ENCODE data around the gene PLD4.
"Not testable (repeated sequence)": the region's sequence is repeated elsewhere in the genome, so short reads cannot be mapped to it uniquely, and the experiment has no call there.

Gene PLD4

DNA sequence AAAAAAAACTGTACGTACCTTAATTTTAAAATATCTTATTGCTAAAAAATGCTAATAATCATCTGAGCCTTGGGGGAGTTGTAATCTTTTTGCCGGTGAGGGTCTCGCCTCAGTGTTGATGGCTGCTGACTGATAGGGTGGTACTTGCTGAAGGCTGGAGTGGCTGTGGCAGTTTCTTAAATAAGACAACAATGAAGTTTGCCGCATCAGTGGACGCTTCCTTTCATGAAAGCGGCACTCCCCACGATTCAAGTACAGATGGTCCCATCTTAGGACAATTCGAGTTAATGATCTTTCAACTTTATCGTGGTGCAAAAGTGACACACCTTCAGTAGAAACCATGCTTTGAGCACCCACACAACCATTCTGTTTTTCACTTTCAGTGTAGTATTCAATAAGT, 7.6 kb upstream of the PLD4 start:
- no peak for ATAC-seq
- TF ChIP-seq OSR1 (CRISPR knock-in tag; IDR thresholded peaks at IDR 0.05) (no peak), TOX (CRISPR knock-in tag; IDR thresholded peaks at IDR 0.05; ENCODE audit: borderline replicate concordance) (no peak), GLIS3 (CRISPR knock-in tag; IDR thresholded peaks at IDR 0.05) (no peak), ZFP3 (CRISPR knock-in tag; IDR thresholded peaks at IDR 0.05) (no peak), BACH2 (CRISPR knock-in tag; IDR thresholded peaks at IDR 0.05; ENCODE audit: borderline replicate concordance) (no peak), ZC3H10 (CRISPR knock-in tag; IDR thresholded peaks at IDR 0.05) (no peak), ZFP30 (CRISPR knock-in tag; IDR thresholded peaks at IDR 0.05) (no peak), ISL1 (CRISPR knock-in tag; IDR thresholded peaks at IDR 0.05) (no peak)

DNA sequence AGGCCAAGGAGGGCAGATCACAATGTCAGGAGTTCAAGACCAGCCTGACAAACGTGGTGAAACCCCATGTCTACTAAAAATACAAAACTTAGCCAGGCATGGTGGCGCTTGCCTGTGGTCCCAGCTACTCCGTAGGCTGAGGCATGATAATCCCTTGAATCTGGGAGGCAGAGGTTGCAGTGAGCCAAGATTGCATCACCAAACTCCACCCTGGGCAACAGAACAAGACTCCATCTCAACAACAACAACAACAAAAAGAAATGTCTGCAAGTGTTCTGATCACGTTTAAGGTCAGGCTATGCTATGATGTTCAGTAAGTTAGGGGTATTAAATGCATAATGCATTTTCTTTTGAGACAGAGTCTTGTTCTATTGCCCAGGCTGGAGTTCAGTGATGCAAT, 6.7 kb upstream of the PLD4 start:
- no peak for ATAC-seq
- TF ChIP-seq TOX (CRISPR knock-in tag; IDR thresholded peaks at IDR 0.05; ENCODE audit: borderline replicate concordance) (no peak), RARB (CRISPR knock-in tag; IDR thresholded peaks at IDR 0.05) (no peak), ZFP30 (CRISPR knock-in tag; IDR thresholded peaks at IDR 0.05) (no peak), ZC3H10 (CRISPR knock-in tag; IDR thresholded peaks at IDR 0.05) (no peak), SNAI2 (CRISPR knock-in tag; IDR thresholded peaks at IDR 0.05) (no peak), ISL1 (CRISPR knock-in tag; IDR thresholded peaks at IDR 0.05) (no peak), ZNF565 (CRISPR knock-in tag; conservative IDR thresholded peaks at IDR 0.05; ENCODE audit: low read depth) (no peak), TCF4 (CRISPR knock-in tag; IDR thresholded peaks at IDR 0.05; ENCODE audit: borderline replicate concordance) (no peak), ZNF8 (CRISPR knock-in tag; IDR thresholded peaks at IDR 0.05) (no peak), CSDC2 (CRISPR knock-in tag; IDR thresholded peaks at IDR 0.05) (no peak), ZFP3 (CRISPR knock-in tag; IDR thresholded peaks at IDR 0.05) (no peak), ZNF70 (CRISPR knock-in tag; IDR thresholded peaks at IDR 0.05) (no peak), ARNTL (CRISPR knock-in tag; IDR thresholded peaks at IDR 0.05; ENCODE audit: borderline replicate concordance, low read depth) (no peak), PPARA (CRISPR knock-in tag; IDR thresholded peaks at IDR 0.05; ENCODE audit: borderline replicate concordance) (no peak), GLIS3 (CRISPR knock-in tag; IDR thresholded peaks at IDR 0.05) (no peak)
- TF ChIP-seq, protein P1, sequence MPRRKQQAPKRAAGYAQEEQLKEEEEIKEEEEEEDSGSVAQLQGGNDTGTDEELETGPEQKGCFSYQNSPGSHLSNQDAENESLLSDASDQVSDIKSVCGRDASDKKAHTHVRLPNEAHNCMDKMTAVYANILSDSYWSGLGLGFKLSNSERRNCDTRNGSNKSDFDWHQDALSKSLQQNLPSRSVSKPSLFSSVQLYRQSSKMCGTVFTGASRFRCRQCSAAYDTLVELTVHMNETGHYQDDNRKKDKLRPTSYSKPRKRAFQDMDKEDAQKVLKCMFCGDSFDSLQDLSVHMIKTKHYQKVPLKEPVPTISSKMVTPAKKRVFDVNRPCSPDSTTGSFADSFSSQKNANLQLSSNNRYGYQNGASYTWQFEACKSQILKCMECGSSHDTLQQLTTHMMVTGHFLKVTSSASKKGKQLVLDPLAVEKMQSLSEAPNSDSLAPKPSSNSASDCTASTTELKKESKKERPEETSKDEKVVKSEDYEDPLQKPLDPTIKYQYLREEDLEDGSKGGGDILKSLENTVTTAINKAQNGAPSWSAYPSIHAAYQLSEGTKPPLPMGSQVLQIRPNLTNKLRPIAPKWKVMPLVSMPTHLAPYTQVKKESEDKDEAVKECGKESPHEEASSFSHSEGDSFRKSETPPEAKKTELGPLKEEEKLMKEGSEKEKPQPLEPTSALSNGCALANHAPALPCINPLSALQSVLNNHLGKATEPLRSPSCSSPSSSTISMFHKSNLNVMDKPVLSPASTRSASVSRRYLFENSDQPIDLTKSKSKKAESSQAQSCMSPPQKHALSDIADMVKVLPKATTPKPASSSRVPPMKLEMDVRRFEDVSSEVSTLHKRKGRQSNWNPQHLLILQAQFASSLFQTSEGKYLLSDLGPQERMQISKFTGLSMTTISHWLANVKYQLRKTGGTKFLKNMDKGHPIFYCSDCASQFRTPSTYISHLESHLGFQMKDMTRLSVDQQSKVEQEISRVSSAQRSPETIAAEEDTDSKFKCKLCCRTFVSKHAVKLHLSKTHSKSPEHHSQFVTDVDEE (CRISPR knock-in tag; IDR thresholded peaks at IDR 0.05): no peak
- TF ChIP-seq, protein P2, sequence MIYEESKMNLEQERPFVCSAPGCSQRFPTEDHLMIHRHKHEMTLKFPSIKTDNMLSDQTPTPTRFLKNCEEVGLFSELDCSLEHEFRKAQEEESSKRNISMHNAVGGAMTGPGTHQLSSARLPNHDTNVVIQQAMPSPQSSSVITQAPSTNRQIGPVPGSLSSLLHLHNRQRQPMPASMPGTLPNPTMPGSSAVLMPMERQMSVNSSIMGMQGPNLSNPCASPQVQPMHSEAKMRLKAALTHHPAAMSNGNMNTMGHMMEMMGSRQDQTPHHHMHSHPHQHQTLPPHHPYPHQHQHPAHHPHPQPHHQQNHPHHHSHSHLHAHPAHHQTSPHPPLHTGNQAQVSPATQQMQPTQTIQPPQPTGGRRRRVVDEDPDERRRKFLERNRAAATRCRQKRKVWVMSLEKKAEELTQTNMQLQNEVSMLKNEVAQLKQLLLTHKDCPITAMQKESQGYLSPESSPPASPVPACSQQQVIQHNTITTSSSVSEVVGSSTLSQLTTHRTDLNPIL (CRISPR knock-in tag; IDR thresholded peaks at IDR 0.05; ENCODE audit: low read depth): no peak
- TF ChIP-seq, protein P3, sequence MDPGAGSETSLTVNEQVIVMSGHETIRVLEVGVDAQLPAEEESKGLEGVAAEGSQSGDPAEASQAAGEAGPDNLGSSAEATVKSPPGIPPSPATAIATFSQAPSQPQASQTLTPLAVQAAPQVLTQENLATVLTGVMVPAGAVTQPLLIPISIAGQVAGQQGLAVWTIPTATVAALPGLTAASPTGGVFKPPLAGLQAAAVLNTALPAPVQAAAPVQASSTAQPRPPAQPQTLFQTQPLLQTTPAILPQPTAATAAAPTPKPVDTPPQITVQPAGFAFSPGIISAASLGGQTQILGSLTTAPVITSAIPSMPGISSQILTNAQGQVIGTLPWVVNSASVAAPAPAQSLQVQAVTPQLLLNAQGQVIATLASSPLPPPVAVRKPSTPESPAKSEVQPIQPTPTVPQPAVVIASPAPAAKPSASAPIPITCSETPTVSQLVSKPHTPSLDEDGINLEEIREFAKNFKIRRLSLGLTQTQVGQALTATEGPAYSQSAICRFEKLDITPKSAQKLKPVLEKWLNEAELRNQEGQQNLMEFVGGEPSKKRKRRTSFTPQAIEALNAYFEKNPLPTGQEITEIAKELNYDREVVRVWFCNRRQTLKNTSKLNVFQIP (CRISPR knock-in tag; IDR thresholded peaks at IDR 0.05; ENCODE audit: borderline replicate concordance, low read depth): no peak
- TF ChIP-seq, protein P4, sequence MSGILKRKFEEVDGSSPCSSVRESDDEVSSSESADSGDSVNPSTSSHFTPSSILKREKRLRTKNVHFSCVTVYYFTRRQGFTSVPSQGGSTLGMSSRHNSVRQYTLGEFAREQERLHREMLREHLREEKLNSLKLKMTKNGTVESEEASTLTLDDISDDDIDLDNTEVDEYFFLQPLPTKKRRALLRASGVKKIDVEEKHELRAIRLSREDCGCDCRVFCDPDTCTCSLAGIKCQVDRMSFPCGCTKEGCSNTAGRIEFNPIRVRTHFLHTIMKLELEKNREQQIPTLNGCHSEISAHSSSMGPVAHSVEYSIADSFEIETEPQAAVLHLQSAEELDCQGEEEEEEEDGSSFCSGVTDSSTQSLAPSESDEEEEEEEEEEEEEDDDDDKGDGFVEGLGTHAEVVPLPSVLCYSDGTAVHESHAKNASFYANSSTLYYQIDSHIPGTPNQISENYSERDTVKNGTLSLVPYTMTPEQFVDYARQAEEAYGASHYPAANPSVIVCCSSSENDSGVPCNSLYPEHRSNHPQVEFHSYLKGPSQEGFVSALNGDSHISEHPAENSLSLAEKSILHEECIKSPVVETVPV (CRISPR knock-in tag; IDR thresholded peaks at IDR 0.05): no peak
- TF ChIP-seq, protein P5, sequence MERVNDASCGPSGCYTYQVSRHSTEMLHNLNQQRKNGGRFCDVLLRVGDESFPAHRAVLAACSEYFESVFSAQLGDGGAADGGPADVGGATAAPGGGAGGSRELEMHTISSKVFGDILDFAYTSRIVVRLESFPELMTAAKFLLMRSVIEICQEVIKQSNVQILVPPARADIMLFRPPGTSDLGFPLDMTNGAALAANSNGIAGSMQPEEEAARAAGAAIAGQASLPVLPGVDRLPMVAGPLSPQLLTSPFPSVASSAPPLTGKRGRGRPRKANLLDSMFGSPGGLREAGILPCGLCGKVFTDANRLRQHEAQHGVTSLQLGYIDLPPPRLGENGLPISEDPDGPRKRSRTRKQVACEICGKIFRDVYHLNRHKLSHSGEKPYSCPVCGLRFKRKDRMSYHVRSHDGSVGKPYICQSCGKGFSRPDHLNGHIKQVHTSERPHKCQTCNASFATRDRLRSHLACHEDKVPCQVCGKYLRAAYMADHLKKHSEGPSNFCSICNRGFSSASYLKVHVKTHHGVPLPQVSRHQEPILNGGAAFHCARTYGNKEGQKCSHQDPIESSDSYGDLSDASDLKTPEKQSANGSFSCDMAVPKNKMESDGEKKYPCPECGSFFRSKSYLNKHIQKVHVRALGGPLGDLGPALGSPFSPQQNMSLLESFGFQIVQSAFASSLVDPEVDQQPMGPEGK (CRISPR knock-in tag; IDR thresholded peaks at IDR 0.05; ENCODE audit: borderline replicate concordance): no peak

DNA sequence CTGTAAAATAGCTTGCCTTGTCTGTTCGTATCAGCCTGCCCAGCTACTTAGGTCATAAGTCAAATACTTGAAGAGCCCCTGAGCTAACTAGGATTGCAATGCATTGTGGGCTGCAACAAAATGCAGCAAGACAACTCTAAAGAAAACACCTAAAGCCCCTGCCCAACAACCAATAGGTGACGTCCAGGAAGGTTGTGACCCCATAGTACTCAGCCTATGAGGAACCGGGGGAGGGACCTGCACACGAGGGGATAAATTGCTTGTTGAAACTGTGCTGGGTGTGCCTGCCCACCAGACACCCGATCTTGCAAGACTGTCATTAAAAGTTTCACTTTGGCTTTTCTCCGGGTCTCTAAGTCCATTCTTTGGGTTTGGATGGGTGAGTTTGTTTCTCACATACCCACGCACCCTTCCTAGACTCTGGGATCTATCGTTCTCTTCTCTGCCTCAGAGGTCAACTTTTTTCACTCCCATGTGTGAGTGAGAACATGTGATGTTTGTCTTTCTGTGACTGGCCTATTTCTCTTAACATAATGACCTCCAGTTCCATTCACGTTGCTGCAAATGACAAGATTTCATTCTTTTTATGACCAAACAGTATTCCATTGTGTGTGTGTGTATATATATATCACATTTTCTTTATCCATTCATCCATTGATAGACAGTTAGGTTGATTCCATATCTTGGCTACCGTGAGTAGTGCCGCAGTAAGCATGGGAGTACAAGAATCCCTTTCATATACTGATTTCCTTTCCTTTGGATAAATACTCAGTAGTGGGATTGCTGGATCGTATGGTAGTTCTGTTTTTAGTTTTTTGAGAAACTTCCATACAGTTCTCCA, 5.3 kb upstream of the PLD4 start:
- not testable (repeated sequence) for ATAC-seq
